Stimulated activated CD8-positive, alpha-beta memory T cell treated with anti-CD3 and anti-CD28 coated beads, Interleukin-2, amount 100 ng/mL, for 1 hour (primary cell): ENCODE measurements around the gene IL6ST.

Experiments used
- DNase-seq, 2 donors: peaks; one replicate each; pipeline ENCODE4 v3.0.0-alpha.2; 2020; ENCODE audit warnings: low read depth in 2 of 2

IL6ST gene

DNA sequence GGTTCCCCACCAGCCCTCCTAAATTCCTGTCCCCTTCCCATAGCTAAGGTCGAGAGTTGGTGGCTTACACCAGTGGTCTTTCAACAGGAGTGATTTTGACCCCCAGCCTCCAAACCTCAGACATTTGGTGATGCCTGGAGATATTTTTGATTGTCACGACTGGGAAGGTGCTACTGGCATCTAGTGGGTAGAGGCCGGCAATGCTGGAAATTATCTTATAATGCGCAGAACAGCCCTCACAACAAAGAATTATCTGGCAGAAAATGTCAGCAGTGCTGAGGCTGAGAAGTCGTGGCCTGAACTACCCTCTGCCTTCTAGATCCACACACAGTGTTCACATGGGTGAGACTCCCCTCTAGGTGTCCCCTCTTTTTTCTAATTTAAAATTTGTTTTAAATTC lies 74.0 kb downstream of the IL6ST start:
- DNase-seq = no peak

DNA sequence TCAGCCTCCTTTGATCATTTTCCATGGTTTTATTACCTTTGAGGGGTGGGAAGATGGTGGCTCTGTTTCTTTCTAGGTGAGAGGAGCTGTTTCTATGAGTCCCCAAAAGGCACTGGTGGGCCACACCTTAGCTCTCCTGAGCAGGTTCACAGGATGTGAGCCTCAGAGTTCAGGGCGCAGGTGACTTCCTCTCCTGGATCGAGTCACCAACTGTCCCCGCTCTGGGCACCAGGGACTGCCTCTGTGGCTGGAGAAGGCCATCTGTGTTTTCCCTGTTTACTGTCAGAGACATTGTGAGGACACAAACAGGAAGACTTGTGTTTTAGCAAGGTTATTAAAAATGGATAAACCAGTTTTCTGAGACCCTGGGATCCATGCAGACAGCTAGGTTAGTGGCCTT lies 75.1 kb downstream of the IL6ST start:
- DNase-seq = no peak

DNA sequence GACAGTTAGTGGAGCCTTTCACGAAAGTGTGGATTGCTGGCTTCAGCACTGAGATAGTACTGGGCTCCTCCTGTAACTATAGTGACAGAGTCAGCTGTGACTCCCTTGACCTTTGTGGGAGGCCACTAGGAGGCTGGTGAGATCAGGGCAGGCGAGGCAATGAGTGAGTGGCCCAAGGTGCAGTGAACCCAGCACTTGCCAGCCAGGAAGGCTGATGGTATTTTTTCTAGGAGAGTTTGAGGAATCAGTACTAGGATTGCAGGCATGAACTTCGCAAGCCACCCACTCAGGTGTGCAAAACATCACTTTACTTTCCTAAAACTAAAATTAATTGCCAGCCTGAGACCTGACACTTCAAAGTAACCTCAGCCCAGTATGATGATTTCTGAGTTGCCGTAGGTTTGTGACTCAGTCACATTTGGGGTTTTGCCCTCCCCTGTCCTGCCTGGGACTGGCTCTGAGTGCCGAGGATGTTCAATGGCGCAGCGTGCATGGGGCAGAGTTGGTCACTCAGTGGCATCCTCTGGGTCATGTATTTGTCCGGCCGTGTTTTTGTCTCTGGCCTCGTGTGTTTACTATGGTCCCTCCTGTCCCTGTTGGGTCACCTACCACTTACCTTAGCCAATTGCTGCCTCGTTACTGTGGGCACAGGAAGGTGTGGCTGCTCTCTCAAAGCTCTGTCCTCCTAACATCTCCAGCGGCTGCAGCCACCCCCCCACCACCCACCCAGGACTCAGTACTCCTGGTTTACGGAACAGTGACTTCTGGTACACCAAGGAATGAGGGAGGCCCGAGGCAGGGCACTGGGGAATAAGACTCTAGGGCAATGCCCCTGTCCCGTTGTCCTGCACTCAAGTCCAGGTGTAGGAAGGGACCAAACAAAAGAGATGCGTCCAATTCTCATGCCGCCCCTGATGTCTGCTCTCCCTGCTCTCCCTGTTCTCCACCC lies 76.4 kb downstream of the IL6ST start:
- DNase-seq = no peak

DNA sequence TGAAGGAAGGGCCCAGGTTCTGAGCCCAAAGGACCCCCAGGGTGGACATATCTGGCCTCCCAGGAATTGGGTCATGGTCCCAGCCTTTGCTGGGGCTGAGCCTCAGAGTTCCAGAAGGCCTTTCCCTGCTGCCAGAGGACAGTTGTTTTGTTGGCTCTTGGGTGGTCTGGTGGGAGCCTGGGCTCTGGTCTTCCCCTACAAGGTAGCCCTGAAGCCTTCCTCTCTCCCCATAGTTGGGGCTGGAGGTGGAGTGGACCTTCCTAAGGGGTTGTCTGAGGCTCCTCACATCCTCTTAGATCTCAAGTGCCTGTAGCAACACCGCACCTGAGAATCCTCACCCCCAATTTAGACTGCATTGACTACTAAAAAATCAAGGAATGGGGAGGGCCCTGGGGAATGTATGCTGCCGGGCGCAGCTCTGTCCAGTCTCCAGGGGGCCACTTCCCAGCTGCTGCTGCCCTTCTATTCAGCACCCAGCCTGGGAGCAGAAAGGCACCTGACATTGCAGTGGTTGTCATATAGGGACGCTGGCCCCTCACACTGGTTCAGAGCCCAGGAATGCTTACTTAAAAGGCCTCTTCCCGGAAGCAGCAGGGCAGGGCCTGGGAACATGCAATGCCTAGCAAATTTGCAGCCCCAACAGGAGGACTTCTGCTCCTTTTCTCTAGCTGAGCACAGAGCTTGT lies 77.2 kb downstream of the IL6ST start:
- no peak for DNase-seq

DNA sequence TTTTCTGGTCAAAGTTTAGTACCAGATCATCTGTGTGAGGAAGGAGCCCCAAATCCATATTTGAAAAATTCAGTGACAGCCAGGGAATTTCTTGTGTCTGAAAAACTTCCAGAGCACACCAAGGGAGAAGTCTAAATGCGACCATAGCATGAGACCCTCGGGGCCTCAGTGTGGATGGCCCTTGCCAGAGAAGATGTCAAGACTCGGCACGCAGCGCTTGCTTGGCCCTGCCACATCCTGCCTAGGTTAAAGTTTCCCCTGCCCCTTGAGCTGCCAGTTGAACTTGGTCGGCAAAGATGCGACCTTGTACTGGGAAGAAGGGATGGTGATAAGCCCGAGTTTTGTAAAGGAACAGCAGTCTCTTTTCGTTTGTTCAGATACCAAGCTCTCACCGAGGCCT lies 77.8 kb downstream of the IL6ST start:
- DNase-seq = no peak

DNA sequence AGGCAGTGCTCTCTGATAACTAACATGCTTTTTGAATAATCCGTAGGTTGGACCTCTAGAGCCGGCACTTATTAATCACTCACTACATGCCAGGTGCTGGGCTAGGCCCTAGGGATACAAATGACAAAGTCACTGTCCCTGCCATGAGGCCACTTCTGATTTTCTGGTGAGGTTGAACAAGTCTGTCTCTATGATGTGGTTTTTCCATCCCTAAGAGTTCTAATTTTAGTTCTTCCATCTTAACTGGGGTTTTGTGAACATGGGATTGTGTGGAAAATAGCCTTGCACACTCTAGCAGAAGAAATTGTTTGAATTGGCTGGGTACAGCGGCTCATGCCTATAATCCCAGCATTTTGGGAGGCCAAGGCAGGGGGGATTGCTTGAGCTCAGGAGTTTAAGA lies 79.0 kb downstream of the IL6ST start:
- DNase-seq = no peak

GRCh38 chr5:55914971-55915370 lies 79.8 kb downstream of the IL6ST start:
- DNase-seq = no peak

GRCh38 chr5:55913466-55914413 lies 81.0 kb downstream of the IL6ST start:
- DNase-seq = no peak

- DNase-seq = no peak
Observed at GRCh38 chr5:55911784-55912653, 82.7 kb downstream of the IL6ST start.

DNA sequence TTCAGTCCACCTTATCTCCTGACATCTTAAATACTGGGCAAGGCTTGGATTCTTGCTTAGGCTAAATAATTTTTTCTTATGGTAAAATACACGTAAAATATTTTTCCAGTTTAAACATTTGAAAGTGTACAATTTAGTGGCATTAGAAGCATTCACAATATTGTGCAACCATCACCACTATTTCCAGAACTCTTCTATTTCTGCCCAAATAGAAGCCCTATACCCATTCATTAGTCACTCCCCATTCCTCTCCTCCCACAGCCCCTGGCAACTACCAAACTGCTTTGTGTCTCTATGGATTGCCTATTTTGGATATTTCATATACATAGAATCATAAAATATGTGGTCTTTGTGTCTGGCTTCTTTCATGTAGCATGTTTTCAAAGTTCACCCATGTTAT lies 86.0 kb downstream of the IL6ST start:
- no peak for DNase-seq

DNA sequence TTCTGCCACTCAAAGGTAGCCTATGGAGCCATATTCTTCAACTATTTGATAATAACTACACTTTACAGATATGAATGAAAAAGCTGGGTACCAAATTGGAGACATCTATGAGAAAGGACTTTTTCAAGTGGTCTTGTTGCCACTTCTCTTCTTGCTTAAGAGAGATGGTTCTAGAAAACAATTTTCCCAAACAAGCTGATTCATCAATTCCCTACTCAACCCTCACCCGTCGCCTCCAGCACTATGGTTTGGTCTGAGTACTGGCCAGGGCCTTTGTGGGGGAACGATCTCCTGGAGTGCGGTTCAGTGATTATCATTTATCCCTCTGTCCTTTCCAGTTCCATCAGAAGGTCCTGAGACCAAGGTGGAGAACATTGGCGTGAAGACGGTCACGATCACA lies 86.8 kb downstream of the IL6ST start:
- no peak for DNase-seq

- DNase-seq = no peak
Observed at GRCh38 chr5:55905251-55905650, 89.5 kb downstream of the IL6ST start.

DNA sequence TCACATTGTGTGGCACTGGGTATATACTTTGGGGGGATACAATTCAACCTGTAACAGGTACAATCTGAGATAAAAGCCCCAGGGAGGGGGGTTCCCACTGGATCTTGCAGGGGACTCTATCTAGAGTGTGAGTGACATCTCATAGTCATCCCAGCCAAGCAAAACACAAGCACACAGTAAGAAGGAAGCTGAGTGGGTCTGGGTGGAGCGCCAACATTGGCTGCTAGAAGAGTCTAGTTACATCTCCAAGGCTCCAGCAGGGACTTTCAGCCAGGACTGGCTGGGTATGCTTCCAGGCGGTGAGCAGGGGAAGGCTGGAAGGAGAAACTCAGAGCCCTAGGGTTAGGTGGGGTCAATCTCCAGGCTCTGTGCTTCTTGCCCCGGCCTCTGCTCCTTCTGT lies 90.6 kb downstream of the IL6ST start:
- DNase-seq = no peak

DNA sequence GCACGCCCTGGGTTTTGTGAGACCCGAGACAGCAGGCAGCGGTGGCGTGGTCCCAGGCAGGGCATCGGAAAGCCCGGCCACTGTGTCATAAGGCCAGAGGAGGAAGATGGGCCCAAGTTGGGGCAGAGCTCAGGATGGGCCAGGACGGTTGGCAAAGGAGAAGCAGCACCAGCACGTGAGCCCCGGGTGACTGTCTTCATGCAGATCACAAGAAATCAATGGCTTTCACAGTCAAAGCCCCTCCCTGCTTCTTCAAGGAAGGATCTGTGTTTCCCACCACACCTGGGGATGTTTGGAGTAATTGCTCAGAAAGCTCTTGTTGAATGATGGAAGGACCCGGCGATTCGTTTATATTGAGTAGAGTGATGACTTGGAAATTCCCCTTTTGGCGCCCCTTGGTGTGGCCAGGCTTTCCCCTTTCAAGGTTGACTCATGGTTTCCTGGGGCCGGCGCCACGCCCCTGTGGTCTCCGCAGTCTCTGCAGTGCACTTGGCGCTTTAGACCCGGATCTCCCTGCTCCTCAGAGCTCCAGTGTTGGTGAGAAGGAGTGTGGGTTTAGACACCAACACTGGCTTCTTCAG lies 91.6 kb downstream of the IL6ST start:
- DNase-seq = peak; percentile 18 to 44

- no peak for DNase-seq
Observed at GRCh38 chr5:55902696-55903095, 92.1 kb downstream of the IL6ST start.

DNA sequence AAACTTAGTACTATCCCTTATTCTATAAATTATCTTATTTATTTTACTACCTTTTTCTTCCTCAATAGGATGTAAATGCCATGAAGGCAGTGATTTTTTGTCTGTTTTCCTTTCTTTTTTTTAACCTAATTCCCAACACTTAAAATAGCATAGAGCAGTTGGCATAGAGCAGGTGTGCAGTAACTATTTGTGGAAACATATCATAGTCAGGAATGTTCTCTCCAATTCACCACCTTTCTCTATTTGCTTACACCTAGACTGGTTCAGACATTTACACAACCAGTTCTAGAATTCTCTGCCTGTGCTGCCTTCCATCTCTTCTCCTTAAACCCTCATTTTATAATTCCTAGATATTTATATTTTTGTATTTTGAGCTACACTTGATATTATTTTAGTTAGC lies 94.0 kb downstream of the IL6ST start:
- DNase-seq = no peak

- DNase-seq = no peak
Observed at GRCh38 chr5:55900068-55900467, 94.7 kb downstream of the IL6ST start.

DNA sequence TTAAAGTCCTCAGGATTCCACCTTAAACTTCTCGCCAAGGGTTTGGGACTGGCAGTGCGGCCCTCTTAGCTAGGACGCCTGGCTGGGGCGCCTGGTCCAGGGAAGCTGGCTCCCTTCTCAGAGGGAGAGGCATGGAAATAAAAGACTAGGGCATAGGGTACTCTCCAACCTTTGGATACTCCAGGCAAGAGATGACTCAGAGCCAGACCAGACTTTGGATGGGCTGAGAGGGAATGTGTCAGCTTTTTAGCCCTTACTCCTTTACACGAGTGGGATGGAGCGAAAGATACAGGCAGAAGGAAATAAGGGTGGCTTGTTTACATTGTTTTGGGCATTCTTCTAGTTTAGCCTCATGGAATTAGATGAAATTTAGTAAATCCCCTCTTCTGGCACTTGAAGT lies 95.4 kb downstream of the IL6ST start:
- DNase-seq = no peak

- DNase-seq = no peak
Observed at GRCh38 chr5:55897905-55898304, 96.9 kb downstream of the IL6ST start.

DNA sequence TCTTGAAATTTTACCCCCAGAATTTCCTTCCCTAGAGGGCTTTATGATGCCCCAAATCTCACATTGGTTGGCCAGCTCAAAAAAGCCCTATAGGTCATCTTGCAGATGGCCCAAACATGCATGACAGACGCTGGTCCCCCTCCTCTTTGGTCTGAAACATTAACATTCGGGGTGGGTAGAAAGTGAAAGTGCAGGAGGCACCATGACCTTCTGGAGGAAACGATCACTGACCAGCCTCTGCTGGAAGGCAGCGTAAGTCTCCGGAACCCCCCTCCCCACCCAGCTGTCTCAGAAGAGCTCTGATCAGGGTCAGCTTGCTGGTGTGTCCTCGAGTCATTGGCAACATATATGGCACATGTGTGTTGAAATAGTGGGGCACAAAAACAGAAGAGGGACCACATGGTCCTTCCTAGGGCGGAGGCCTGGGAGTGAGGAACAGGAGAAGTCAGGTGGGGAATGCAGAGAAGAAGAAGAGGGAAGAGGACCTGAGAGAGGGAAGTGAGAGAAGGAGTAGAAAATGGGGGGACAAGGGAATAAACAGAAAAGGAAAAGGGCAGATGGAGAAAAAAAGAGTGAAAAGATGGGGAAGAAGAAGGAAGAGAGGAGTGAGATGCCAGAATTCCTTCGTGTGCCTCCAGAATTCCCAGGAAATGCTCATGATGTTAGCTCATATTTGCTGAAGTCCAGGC lies 97.4 kb downstream of the IL6ST start:
- DNase-seq = no peak
